Raji (cell line): Measurements from ENCODE around the gene GRIA3.

Experiments used
- POLR2A ChIP-seq: IDR thresholded peaks from 2 replicates; pipeline ENCODE4 v1.6.1; 2011; ENCODE audit warnings: low read depth, low read length, control low read depth; ENCODE audit not compliant: insufficient read depth

Gene GRIA3

DNA sequence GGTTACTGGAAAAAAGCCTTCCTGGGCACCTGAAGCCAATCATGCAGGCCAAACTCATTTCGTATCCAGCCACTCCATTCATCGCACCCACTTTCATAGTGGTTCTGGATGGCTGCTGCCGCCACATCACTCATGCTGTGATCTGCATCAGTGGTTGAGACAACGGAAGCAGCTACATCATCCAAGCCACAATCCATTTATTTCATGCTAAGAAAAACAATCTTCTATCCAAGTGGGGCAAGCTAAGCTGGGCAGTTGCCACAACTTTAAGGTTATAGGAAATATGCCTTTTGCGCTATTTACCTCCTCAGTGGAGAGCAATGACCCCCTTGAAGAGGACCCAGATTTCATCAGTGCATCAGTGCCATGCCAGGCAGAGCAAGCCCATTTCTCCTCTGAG lies 124.6 kb downstream of the GRIA3 start:
- TF ChIP-seq POLR2A = no peak

DNA sequence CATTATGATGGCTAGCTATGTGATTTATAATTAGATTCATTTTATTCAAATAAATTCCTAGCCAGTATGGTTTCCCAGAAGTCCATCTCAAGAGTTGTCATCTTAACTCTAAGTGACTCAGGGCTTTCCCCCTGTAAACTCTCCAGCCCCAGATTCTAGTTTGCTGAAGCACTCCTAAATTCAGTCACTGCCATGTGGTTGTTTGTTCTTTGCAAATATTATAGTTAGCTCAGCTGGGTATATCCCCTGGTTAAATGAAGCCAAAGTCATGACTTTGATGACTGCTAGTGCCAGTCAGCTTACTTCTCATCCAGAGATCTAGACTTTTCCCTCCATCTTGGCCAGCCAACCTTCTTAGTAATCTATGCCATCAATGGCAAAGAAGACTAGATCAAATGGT lies 126.0 kb downstream of the GRIA3 start:
- no peak for TF ChIP-seq POLR2A

DNA sequence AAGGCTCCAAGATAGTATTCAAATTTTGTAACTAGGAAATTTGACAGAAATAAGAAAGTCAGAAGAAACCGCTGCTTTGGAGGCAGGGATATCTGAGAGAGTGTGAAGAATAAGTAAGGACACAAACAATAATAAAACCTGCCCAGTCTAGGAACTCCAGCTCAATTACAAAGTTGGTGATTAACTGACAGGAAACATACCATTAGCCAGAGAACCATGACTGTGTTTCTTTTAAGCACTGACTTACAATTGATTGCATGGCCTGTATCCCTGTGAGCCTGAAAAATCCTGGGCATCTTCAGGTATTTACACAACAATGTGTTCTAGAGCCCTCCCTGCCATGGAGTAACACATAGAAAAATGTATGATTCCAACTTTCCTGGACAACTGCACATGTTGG lies 127.4 kb downstream of the GRIA3 start:
- TF ChIP-seq POLR2A = no peak

DNA sequence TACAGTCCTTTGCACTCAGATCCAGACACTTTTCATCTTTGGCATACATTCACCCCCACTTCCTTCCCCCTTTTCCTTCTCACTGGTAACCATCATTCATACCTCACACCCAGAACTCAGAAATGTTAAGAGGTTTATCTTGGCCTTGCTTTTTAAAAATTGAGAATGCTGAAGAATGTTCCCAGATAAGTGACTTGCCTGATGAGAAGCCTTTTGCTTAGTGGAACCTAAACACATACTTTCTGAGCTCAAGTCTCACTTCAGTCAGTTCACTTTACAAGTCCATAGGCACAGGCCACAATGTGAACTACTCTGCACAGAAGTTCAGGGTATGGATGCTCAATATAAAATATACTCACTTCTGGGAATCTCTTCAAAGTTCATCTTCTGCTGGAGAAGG lies 129.4 kb downstream of the GRIA3 start:
- no peak for TF ChIP-seq POLR2A

DNA sequence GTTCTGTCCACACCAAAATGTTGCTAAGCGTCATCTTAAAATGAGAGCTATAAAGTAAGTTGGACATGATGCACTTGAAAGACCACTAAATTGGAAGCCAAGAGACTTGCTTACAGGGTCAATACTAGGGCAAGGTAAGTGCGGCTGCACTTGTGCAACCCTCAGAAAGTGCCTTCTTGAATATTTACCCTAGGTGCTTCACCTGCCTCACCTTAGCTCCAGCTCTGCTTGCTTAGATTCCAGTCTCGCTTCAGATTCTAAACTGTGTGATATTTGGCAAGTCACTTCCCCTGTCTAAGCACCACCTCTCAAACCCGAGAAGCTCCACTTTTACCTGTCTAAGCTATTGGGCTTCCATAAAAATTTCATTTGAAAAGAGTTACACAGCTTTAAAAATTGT lies 136.5 kb downstream of the GRIA3 start:
- no peak for TF ChIP-seq POLR2A

DNA sequence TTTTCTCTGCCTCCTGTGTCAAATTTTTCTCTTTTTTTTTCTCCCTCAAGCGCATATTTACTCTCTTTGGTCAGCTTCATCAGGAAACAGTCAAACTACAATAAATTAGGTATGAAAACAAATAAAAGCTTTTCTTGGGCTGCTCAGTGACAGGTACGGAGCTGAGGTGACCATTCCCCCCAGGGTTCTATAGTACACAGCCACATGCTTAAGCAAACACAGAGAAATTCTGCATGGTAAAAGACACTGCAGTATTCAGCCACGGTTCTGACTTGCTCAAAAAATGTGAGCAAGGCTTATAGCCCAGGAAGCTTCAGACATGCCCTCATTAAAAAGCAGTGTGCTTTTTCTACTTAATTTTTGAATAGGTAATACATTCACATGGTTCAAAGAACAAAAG lies 138.5 kb downstream of the GRIA3 start:
- TF ChIP-seq POLR2A = no peak

DNA sequence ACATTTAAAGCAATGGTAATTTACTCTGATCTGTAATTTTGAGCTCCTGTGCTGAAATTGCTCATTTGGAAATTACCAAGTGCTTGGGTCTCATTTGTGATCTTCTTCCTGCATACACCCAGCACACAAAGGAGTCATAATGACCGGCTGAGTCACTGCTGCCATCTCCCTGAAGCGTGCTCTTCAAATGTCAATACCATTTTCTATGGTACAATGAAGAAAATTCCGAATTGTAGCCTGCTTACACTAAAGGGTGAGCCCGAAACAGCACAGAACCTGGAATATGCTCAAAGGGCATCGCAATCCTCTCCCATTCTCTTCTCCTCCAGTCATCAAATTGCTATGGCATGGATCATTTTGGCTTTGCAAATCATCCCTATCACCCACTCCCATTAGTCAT lies 140.5 kb downstream of the GRIA3 start:
- TF ChIP-seq POLR2A = no peak

DNA sequence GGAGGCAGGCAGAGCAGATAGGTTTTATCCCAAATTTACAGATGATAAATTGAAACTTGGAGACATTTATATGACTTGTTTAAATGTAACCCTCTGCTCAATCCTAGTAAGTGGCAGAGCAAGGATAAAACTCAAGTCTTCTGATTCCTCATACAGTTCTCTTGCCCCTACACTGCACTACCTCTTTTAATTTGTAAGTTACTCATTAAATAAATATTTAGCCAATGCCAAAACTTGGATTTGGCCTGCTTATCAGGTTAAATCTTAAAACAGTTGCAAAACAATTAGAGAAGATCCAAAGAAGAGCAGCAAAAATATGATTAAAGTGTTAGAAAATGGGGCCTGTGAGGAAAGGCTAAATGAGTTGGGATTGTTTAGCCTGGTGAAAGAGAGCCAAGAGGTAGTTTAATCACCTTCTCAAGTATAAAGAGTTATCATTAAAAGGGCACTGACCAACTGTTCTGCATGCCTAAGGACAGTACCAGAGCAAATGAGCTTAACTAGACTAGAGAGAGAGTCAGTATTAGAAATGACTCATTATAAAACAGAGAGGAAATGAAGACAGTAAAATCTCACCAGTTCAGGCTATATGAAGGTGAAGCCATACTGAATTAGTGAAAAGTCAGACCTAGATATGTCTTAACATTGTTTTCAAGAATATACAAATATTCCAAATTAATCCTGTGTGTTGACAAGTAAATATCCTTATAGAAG lies 146.3 kb downstream of the GRIA3 start:
- no peak for TF ChIP-seq POLR2A

DNA sequence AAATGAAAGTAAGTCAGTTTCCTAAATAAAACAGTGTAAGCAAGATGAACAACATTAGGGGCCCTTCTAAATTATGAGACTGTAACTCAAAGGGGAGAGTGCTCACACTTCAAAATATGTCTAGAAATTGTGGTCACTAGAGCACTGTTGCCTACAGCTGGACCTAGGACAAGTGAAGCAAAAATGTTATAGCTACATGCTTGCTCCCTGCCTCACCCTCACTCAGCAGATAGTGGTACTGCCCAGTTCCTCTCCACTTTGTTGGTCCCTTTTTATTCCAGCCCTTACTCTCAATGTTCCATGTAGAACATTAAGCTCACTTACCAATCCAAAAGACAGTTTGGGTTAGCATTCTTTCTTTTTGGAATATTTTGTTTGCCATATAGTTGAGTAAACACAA lies 147.3 kb downstream of the GRIA3 start:
- TF ChIP-seq POLR2A = no peak

DNA sequence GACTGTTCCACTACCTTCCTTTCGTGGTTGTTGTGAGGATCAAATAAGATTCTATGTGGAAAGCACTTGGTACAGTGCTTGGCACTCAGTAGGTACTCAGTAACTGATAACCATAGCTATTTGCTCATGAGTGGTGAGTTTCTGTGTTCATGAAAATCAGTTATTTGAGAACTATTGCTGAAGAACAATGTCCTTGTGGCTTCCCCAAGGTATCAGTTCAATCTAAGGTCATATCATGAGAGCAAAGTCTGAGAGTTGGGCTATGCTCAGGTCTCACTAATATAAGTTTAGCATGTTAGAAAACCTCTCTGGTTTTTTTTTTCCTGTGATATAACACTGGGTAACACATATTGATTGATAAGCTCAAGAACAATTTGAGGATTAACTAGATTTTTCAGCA lies 147.8 kb downstream of the GRIA3 start:
- TF ChIP-seq POLR2A = no peak

DNA sequence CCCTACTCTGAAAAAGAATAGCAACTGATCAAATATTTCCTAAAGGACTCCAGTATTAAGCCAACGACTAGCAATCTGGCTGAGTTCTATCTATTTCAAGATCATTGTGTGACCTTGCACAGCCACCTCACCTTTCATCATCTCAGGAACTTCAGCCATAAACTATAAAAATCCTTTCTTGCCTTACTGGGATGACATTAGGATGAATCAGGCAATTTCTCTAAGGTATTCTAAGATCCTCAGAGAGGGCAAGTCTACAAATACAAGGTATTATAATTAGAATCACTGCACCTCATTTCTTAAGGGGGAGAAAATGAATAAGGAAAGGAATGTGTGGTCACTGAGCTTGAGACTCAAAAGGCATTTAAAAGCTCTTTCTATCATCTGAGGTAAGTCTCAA lies 152.6 kb downstream of the GRIA3 start:
- no peak for TF ChIP-seq POLR2A

DNA sequence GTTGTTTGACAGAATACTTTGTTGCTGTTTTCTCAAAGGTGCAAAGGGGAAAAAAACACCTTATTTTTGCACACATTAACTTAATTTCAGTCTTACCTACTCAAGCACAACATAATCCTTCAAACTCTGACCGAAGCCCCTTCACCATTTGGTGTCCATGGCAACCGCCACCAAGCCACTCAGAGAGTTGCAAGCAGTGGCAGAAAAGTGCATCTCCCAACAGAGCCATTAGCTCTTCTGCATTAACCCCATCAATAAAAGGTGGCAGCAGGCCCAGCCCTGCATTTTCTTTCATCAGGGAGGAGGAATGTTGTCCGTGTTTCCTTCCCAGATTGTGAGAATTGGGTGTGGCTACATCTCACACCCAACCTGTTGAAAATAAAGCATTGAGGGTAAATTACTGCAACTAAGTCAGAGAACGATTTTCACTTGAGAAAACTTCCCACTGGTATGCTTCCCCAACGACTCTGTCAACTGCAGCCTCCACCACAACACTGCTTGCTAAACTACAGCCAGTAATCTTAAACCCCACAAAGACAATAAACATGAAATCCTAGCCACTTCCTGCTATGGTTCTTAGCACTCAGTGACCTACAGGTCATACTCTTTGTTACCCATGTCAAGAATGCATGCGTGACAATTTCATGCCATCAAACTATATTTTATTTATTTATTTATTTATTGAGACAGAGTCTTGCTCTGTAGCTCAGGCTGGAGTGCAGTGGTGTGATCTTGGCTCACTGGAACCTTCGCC lies 154.0 kb downstream of the GRIA3 start:
- TF ChIP-seq POLR2A = no peak

DNA sequence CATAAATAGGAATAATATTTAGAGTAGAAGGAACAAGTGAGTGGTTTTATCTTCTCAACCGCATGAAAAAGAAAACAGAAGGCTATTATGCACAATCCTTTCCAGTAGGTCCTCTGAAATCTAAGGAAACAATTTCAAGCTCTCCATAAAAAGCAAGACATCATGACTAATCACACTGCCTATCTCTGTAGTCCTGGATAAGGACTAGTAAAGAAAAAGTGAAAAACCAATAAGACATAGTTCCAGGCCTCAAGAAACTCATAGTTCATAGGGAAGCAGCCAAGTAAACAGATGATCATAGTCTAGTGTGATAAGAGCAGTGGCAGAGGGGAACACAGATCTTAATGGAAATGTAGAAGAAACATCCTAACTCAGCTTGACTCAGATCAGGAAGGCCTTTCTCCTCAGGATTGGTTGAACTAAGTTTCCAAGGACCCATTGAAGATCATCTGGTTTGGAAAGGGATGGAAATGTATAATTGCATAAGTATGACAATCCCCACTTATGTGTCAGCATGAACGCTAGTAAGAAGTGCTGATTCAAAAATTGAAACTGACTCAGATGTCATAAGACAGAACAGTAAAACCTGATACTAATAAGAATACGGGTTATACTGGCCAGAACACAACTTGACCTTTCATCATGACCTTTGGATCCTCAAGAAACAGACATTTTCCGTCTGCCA lies 155.3 kb downstream of the GRIA3 start:
- TF ChIP-seq POLR2A = no peak

DNA sequence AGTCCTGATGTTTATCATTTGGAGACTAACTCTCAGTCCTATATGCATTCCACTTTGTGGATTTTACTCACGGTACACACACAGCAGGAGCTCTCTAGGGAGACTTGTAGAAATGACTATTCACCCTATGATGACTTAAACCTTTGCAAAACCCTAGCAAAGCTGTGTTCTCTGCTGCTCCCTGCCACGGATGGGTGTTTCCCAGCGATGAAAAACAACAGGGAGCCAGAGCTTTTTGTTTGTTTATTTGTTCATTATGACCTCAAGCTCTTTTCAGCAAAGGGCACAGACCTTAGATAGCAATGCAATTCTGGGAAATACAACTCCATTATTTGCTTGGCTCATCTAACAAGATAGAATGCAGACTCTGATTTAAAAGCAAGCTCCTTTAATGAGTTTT lies 156.6 kb downstream of the GRIA3 start:
- TF ChIP-seq POLR2A = no peak

DNA sequence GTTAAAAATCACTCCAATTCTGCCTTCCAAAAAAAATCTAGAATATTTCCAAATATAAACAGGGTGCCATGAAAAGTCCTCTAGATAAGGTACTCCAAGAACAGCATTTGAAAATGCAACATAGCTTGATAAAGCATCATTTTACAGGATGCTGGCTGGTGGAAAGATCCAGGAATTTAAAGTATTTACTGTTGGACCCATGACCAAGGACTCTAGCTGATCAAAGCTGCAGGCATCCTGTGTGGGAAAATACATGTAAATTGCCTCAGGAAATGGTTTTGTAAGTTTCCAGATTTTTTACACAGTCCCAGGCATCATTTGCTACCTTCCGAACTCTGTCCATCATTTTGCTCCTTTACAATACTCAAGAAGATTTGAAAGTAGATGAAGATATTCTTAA lies 164.4 kb downstream of the GRIA3 start:
- no peak for TF ChIP-seq POLR2A

DNA sequence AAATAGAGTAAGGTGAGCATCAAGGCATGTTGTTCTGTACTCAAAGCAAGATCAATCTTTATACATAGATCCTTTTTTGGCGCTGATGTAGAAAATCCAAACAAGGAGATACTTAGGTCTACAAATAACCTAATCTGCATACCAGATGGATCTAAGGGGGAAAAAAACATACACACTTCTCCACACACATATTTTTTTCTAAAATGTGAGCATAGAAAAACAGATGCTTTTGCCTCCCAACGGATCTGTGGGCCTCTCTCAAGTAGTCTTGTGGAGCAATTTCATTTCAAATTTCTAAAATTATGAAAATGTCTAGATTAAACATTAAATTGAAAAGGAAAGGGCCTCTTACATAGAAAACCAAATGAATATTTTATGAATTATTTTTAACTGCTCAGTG lies 166.1 kb downstream of the GRIA3 start:
- TF ChIP-seq POLR2A = no peak

DNA sequence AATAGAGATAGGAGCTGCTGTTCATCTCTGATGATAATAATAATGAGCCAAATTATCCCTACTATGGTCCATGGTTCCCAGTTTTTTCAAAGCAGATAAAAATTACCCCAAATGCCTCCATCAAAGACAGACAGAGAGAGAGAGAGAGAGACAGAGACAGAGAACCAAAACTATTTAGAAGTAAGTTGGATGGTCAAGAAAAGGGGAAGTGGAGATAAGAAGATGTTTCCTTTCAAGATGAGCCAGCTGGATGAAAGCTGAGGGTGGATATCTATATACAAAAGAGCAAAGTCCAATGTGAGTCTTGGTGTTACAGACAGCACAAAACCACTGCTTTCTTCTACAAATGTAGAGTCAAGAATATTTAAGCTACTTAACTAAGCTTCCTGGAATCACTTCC lies 173.9 kb downstream of the GRIA3 start:
- TF ChIP-seq POLR2A = no peak

DNA sequence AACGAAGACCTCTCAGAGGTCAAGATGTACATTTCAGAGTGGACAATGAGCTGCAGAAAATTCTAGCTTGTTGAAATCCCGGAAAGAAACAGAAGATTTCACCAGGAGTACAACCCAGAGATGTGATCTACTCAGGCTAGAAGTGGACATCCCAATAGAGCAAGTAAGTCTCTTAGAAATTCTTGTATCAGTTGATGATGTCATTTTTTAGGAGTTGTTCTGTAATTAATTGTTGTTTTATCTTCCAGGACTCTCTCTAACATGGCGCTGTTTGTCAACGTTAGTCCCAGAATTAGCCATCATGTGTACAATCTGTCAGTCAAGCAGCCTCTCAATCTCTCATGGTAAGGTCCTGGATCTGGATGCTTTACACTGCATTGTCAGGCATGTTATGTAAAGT lies 174.4 kb downstream of the GRIA3 start:
- no peak for TF ChIP-seq POLR2A
